Neural crest cell (in vitro differentiated cells): Measurements from ENCODE around the gene UGT1A9. TPM values are rescaled to one million over a fixed set of nuclear protein-coding genes. Genes with fewer than 3 reads are reported as not detected.

ENCODE experiments used
- DNase-seq: peaks from one replicate; pipeline ENCODE4 v3.0.0; 2021; ENCODE audit warnings: low read depth, mixed read lengths, low spot score
- H3K27ac Mint-ChIP-seq: one replicate; pipeline ENCODE4 v1.8.0; 2021; ENCODE audit warnings: mild to moderate bottlenecking, mixed read lengths; ENCODE audit not compliant: unreplicated experiment
- H3K27me3 Mint-ChIP-seq: 2 replicates; pipeline ENCODE4 v1.8.0; 2021; ENCODE audit warnings: low read depth, mild to moderate bottlenecking, mixed read lengths
- H3K36me3 Mint-ChIP-seq: 2 replicates; pipeline ENCODE4 v1.8.0; 2021; ENCODE audit warnings: low read depth, mild to moderate bottlenecking, mixed read lengths
- H3K4me1 Mint-ChIP-seq: 2 replicates; pipeline ENCODE4 v1.8.0; 2021; ENCODE audit warnings: mixed read lengths
- H3K4me3 Mint-ChIP-seq: one replicate; pipeline ENCODE4 v1.8.0; 2021; ENCODE audit warnings: mild to moderate bottlenecking, mixed read lengths
- H3K9me3 Mint-ChIP-seq: 2 replicates; pipeline ENCODE4 v1.8.0; 2021; ENCODE audit warnings: mixed read lengths
- CTCF ChIP-seq: fragments of 200-600 bp; sonication (generic); conservative IDR thresholded peaks from 2 replicates; pipeline ENCODE4 v1.5.0; 2021; ENCODE audit warnings: antibody characterized with exemption, mild to moderate bottlenecking
- total RNA-seq: library from RNA; stranded (reverse); gene quantifications from 2 replicates; pipeline ENCODE4 v1.2.1, GENCODE V29; 2021

Gene UGT1A9
- total RNA-seq, 1 donor from 2014 or later = not detected

- Mint-ChIP-seq H3K27me3 (no peaks in the 10 kb centered on the region), H3K4me3 (no peak overlapping the region), H3K4me1 (no peaks in the 10 kb centered on the region), H3K27ac (no peak overlapping the region), H3K36me3 (no peaks in the 10 kb centered on the region), H3K9me3 (no peaks in the 10 kb centered on the region)
- DNase-seq = no peak
- no peak for TF ChIP-seq CTCF
These were observed 121.0 kb downstream of the UGT1A9 start for GRCh38 chr2:233792720-233793119.

GRCh38 chr2:233793465-233794127 lies 121.9 kb downstream of the UGT1A9 start:
- no peak overlapping the region for H3K4me3 Mint-ChIP-seq
- DNase-seq = no peak
- TF ChIP-seq CTCF = no peak
- no peaks in the 10 kb centered on the region for H3K27me3 Mint-ChIP-seq
- no peak overlapping the region for H3K27ac Mint-ChIP-seq
- H3K36me3 Mint-ChIP-seq = no peaks in the 10 kb centered on the region
- no peaks in the 10 kb centered on the region for H3K9me3 Mint-ChIP-seq
- H3K4me1 Mint-ChIP-seq = no peaks in the 10 kb centered on the region

- Mint-ChIP-seq H3K36me3 (no peaks in the 10 kb centered on the region), H3K9me3 (no peaks in the 10 kb centered on the region), H3K27me3 (no peaks in the 10 kb centered on the region), H3K4me1 (no peaks in the 10 kb centered on the region), H3K27ac (no peak overlapping the region), H3K4me3 (no peak overlapping the region)
- no peak for TF ChIP-seq CTCF
- no peak for DNase-seq
These were observed 122.5 kb downstream of the UGT1A9 start for GRCh38 chr2:233794128-233794658.

DNA sequence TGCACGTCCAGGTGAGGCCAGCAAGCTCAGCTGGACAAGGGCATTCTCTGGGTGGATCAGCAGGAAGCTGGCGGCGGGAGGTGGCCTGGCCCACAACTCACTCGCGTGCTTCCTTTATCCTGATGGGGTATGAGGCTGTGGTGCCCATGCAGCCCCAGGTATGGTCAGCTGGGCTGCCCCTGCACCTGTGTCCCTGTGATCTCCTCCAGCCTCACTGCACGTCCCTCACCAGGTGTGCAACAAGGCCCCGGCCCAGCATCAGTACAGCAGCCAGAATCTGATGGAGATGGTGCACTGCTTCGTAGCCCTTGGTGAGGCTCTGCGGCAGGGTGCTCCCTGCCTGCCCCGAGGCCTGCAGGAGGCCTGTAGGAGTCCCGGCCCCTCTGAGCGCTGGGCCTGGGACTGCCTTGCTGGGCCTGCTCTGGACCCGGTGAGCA lies 124.1 kb downstream of the UGT1A9 start:
- H3K9me3 Mint-ChIP-seq = peaks cover 4% of the 10 kb centered on the region
- no peaks in the 10 kb centered on the region for H3K4me1 Mint-ChIP-seq
- no peak overlapping the region for H3K27ac Mint-ChIP-seq
- H3K4me3 Mint-ChIP-seq = no peak overlapping the region
- no peaks in the 10 kb centered on the region for H3K36me3 Mint-ChIP-seq
- TF ChIP-seq CTCF = no peak
- H3K27me3 Mint-ChIP-seq = no peaks in the 10 kb centered on the region
- DNase-seq = no peak

DNA sequence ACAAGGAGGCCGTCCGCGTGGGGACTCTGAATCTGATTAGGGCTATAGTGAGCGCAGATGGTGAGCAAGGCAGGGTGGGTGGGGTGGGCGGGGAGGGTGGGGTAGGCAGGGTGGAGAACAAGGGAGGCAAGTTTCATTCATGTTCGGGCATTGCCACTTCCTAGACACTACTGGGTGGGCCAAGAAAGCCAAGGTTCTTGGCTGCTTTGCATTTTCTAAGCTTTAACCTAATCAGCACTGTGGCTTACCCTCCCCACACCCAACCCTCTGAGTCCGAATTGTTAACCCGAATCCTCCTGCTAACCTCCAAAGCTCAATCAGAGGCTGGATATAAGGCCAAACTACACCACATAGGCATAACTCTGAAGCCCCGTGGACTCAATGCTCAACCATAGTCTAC lies 124.6 kb downstream of the UGT1A9 start:
- peaks cover 4% of the 10 kb centered on the region for H3K9me3 Mint-ChIP-seq
- no peak for DNase-seq
- H3K36me3 Mint-ChIP-seq = no peaks in the 10 kb centered on the region
- no peak for TF ChIP-seq CTCF
- H3K27me3 Mint-ChIP-seq = no peaks in the 10 kb centered on the region
- no peaks in the 10 kb centered on the region for H3K4me1 Mint-ChIP-seq
- H3K4me3 Mint-ChIP-seq = no peak overlapping the region
- H3K27ac Mint-ChIP-seq = no peak overlapping the region
